T-helper 2 cell (primary cell): ENCODE results near the gene ARRB1.

Experiments
- DNase-seq, 5 experiments: peaks; one replicate each; pipeline versions ENCODE4 v3.0.0 to v3.0.0-alpha.2; 2012 to 2022

Gene ARRB1

GRCh38 chr11:75219869-75220268, 131.6 kb downstream of the ARRB1 start:
- no peak for DNase-seq

- DNase-seq: no peak
Observed at GRCh38 chr11:75214843-75215242, 136.6 kb downstream of the ARRB1 start.

- peak; percentile 29 to 71 (median 59) for DNase-seq
Observed at GRCh38 chr11:75214411-75214821, 137.0 kb downstream of the ARRB1 start.
